ENCODE data around the gene PPP2R2C.

GRCh38 chr4:6401797-6402196 lies 70.6 kb downstream of the PPP2R2C start:
- TF ChIP-seq POLR2AphosphoS5 (IDR thresholded peaks at IDR 0.05) (no peak), CTCF (IDR thresholded peaks at IDR 0.05; ENCODE audit: poor library complexity, severe bottlenecking) (no peak), REST (IDR thresholded peaks at IDR 0.05; ENCODE audit: borderline replicate concordance) (no peak), EP300 (conservative IDR thresholded peaks at IDR 0.05; ENCODE audit: poor library complexity, severe bottlenecking) (no peak), TAF1 (IDR thresholded peaks at IDR 0.05; ENCODE audit: low read depth) (no peak), MXI1 (conservative IDR thresholded peaks at IDR 0.05; ENCODE audit: poor library complexity, severe bottlenecking) (no peak), SMC3 (conservative IDR thresholded peaks at IDR 0.05; ENCODE audit: poor library complexity) (no peak), EZH2 (IDR thresholded peaks at IDR 0.05; ENCODE audit: borderline replicate concordance, insufficient read depth, low read length, poor library complexity, severe bottlenecking) (no peak)
